Stimulated activated CD8-positive, alpha-beta memory T cell treated with anti-CD3 and anti-CD28 coated beads, Interleukin-15, amount 100 ng/mL, for 48 hours (primary cell): ENCODE data around the gene ARPC4.

Experiments
- DNase-seq, 2 donors: peaks; one replicate each; pipeline ENCODE4 v3.0.0-alpha.2; 2020; ENCODE audit warnings: low read depth in 2 of 2

ARPC4 gene

GRCh38 chr3:9855594-9855993 is 62.7 kb downstream of the ARPC4 start:
- no peak for DNase-seq
